ENCODE measurements around the gene PAK5. TPM values are rescaled to one million over a fixed set of nuclear protein-coding genes. Genes with fewer than 3 reads are reported as not detected.

The PAK5 gene
- total RNA-seq, 4 donors from 2014 or later = 0.07 TPM; not detected in 3

- DNase-seq = no peak
- Histone ChIP-seq H3K9me3 (no peaks in the 10 kb centered on the region), H3K4me3 (no peak overlapping the region), H3K4me1 (no peaks in the 10 kb centered on the region), H3K36me3 (no peaks in the 10 kb centered on the region), H3K27me3 (no peaks in the 10 kb centered on the region), H3K27ac (no peak overlapping the region)
- intact Hi-C loops (cut with DNase I; ENCODE audit: low total_unique reads) = no loop called here
- no peak for TF ChIP-seq POLR2A (IDR thresholded peaks at IDR 0.05)
Measured at GRCh38 chr20:9769954-9770353, 68.9 kb downstream of the PAK5 start.

GRCh38 chr20:9761476-9761875 is 77.4 kb downstream of the PAK5 start:
- Histone ChIP-seq H3K36me3 (no peaks in the 10 kb centered on the region), H3K4me1 (no peaks in the 10 kb centered on the region), H3K27ac (no peak overlapping the region), H3K9me3 (no peaks in the 10 kb centered on the region), H3K4me3 (no peak overlapping the region), H3K27me3 (no peaks in the 10 kb centered on the region)
- TF ChIP-seq CTCF (IDR thresholded peaks at IDR 0.05) (no peak), POLR2A (IDR thresholded peaks at IDR 0.05) (no peak)
- intact Hi-C loops (cut with DNase I; ENCODE audit: low total_unique reads) = no loop called here
- no peak for DNase-seq

- no peaks in the 10 kb centered on the region for H3K27me3 ChIP-seq
- H3K9me3 ChIP-seq = no peaks in the 10 kb centered on the region
- TF ChIP-seq CTCF (IDR thresholded peaks at IDR 0.05) (no peak), POLR2A (IDR thresholded peaks at IDR 0.05) (no peak)
- H3K27ac ChIP-seq = no peak overlapping the region
- no peaks in the 10 kb centered on the region for H3K36me3 ChIP-seq
- no peaks in the 10 kb centered on the region for H3K4me1 ChIP-seq
- intact Hi-C loops (cut with DNase I; ENCODE audit: low total_unique reads) = no loop called here
- no peak overlapping the region for H3K4me3 ChIP-seq
- no peak for DNase-seq
Measured at GRCh38 chr20:9759392-9759791, 79.5 kb downstream of the PAK5 start.

GRCh38 chr20:9758752-9759151 is 80.1 kb downstream of the PAK5 start:
- Histone ChIP-seq H3K27ac (no peak overlapping the region), H3K36me3 (no peaks in the 10 kb centered on the region), H3K9me3 (no peaks in the 10 kb centered on the region), H3K27me3 (no peaks in the 10 kb centered on the region), H3K4me1 (no peaks in the 10 kb centered on the region), H3K4me3 (no peak overlapping the region)
- TF ChIP-seq CTCF (IDR thresholded peaks at IDR 0.05) = no peak
- no peak for TF ChIP-seq POLR2A (IDR thresholded peaks at IDR 0.05)
- intact Hi-C loops (cut with DNase I; ENCODE audit: low total_unique reads) = no loop called here
- DNase-seq = no peak

GRCh38 chr20:9756660-9757059 is 82.2 kb downstream of the PAK5 start:
- intact Hi-C loops (cut with DNase I; ENCODE audit: low total_unique reads) = no loop called here
- Histone ChIP-seq H3K36me3 (no peaks in the 10 kb centered on the region), H3K4me1 (no peaks in the 10 kb centered on the region), H3K4me3 (no peak overlapping the region), H3K27ac (no peak overlapping the region), H3K27me3 (no peaks in the 10 kb centered on the region), H3K9me3 (no peaks in the 10 kb centered on the region)
- TF ChIP-seq POLR2A (IDR thresholded peaks at IDR 0.05) = no peak
- no peak for TF ChIP-seq CTCF (IDR thresholded peaks at IDR 0.05)
- DNase-seq = no peak

- TF ChIP-seq POLR2A (IDR thresholded peaks at IDR 0.05) (no peak), CTCF (IDR thresholded peaks at IDR 0.05) (no peak)
- Histone ChIP-seq H3K4me1 (no peaks in the 10 kb centered on the region), H3K27me3 (no peaks in the 10 kb centered on the region), H3K36me3 (no peaks in the 10 kb centered on the region), H3K4me3 (no peak overlapping the region), H3K27ac (no peak overlapping the region), H3K9me3 (no peaks in the 10 kb centered on the region)
- DNase-seq = no peak
- intact Hi-C loops (cut with DNase I; ENCODE audit: low total_unique reads) = no loop called here
Measured at GRCh38 chr20:9755301-9755700, 83.6 kb downstream of the PAK5 start.

Measured in uterus (tissue), 4 donors.